Psoas muscle (tissue), 8 donors: Measurements from ENCODE around the gene SEC16B. TPM values are rescaled to one million over a fixed set of nuclear protein-coding genes. Genes with fewer than 3 reads are reported as not detected.

Experiments
- ATAC-seq, 4 donors: fragments of 200-7000 bp; cut with Tn5 transposase; one replicate each; pipeline ENCODE4 v1.9.1; 2020; ENCODE audit warnings: moderate library complexity in 3 of 4, mild to moderate bottlenecking in 2 of 4
- DNase-seq, 2 donors: peaks; one replicate each; pipeline ENCODE4 v3.0.0-alpha.2; 2020
- H3K27ac ChIP-seq: fragments of 200-600 bp; one replicate; pipeline ENCODE4 v1.8.0; 2022
- H3K27me3 ChIP-seq, 3 donors: fragments of 200-600 bp in 1 of 3; one replicate each; pipeline versions ENCODE4 v1.6.1 to v1.8.0; 2013 to 2022; ENCODE audit warnings: low read length in 2 of 3, mild to moderate bottlenecking in 2 of 3, moderate library complexity in 1 of 3; ENCODE audit not compliant: insufficient read depth in 3 of 3
- H3K36me3 ChIP-seq, 2 donors: fragments of 200-600 bp in 1 of 2; one replicate each; pipeline versions ENCODE4 v1.6.1 to v1.8.0; 2013 to 2022; ENCODE audit warnings: low read depth in 1 of 2, mild to moderate bottlenecking in 1 of 2, moderate library complexity in 1 of 2; ENCODE audit not compliant: insufficient read depth in 1 of 2
- H3K4me1 ChIP-seq: fragments of 200-600 bp; one replicate; pipeline ENCODE4 v1.8.0; 2022
- H3K4me3 ChIP-seq: fragments of 200-600 bp; one replicate; pipeline ENCODE4 v1.8.0; 2022; ENCODE audit warnings: mild to moderate bottlenecking
- H3K9me3 ChIP-seq: fragments of 200-600 bp; one replicate; pipeline ENCODE4 v1.8.0; 2022
- CTCF ChIP-seq: fragments of 200-600 bp; IDR thresholded peaks from one replicate; pipeline ENCODE4 v1.8.0; 2022; ENCODE audit warnings: antibody characterized with exemption
- WGBS, 3 donors: extraction: QIAGEN DNeasy Blood & Tissue Kit; methylation state at CpG; one replicate each; pipeline versions ENCODE4 v1.1.6 to v1.1.7; 2013; 5-methylcytosine and 5-hydroxymethylcytosine counted together
- intact Hi-C, 2 donors: fragments of 100-400 bp; cut with DNase I; formaldehyde crosslinking; loops; one replicate each; pipeline versions ENCODE4 v1.11.0 to v1.14.2; 2022
- polyA plus RNA-seq, 3 donors: library from polyadenylated mRNA; stranded (reverse); fragments of 200-250 nt; gene quantifications; one replicate each; pipeline ENCODE4 v1.2.3, GENCODE V29; 2013
- total RNA-seq, 4 donors: library from RNA; stranded (reverse); fragmentation: NEBNext Ultra II Directional in 2 of 4; extraction: Animal tissue kit (Norgen Biotek cat#: 25700) in 2 of 4; gene quantifications; one replicate each; pipeline versions ENCODE4 v1.2.1 to v1.2.4, GENCODE V29; 2021 to 2023
- donor health status: healthy with polysubstance abuse.
- donor health status: DM: no; HTN: no; CAD: no; lungs with moderate emphysema.
- donor health status: Bipolar disorder and iron deficiency.
- donor health status: healthy.
- donor health status: DM: yes; HTN: yes; CAD: no.
- donor health status: DM: no; HTN: no; CAD: no.
- donor health status: DM: no; HTN: no; CAD: no.
- donor health status: DM: yes; HTN: yes; CAD: no.

The SEC16B gene
- total and polyA plus RNA-seq, 7 donors: 0.42 to 2.3 (median 0.81) TPM

DNA sequence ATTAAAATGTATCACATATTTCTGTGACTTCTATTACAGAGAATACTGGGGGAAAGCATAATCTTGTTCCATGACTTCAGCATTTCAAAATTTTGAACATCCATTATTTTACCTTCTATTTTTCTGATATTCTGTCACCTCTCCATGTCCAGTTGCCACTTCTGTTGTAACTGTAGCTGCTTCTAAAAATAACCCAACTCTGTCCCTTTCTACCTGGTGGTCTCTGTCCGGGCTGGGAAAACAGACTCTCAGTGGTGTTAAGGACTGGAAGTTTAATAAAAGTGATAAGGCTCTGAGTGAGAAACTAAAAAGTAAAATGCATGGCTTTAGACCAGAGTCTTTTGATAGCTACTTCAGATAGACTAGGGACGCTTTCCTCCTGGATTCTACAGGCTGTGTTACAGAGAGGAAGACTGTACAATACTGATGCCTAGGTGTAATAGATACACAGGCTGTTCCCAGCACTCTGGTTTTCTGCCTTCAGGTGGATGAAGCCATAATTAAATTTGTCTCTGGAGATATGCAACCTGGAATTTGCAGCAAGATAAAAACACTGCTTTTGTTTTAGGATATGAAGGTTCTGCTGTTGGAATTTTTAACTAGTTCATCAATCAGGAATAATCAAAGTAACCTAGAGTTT lies 42.1 kb upstream of the SEC16B start:
- Histone ChIP-seq H3K4me3 (no peak overlapping the region), H3K4me1 (peaks cover 23% of the 10 kb centered on the region), H3K27me3 (no peaks in the 10 kb centered on the region), H3K36me3 (peaks cover 0 to 24% of the 10 kb centered on the region in 2 donors), H3K9me3 (no peaks in the 10 kb centered on the region), H3K27ac (peak overlapping the region; percentile 82)
- TF ChIP-seq CTCF: no peak
- WGBS, 3 donors: 25 to 34% (median 28%) methylated on average over 2 of the region's 2 CpGs
- intact Hi-C loops: no loop called here
- no peak for DNase-seq
- ATAC-seq: peak; percentile 57 to 77 (median 72)

DNA sequence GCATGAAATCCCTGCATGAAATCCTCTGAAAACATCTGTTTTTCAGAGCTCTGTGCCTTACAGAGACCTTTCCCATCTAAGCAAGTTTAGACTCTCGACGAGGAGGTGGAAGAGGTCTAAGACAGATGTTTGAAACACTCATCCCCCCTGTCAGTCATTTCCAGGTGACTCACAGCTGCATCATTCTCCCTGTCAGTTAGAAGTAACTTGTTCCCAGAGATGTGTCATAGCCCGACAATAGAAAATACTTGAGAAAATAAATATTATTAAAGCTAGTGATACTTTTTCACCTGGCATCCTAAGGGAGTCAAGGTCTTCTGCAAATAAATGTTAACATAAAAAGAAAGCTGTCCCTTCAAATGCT lies 41.6 kb upstream of the SEC16B start:
- ATAC-seq (peak; percentile 97 to 100 (median 100)), DNase-seq (no peak)
- Histone ChIP-seq H3K27me3 (no peaks in the 10 kb centered on the region), H3K9me3 (no peaks in the 10 kb centered on the region), H3K4me1 (peaks cover 23% of the 10 kb centered on the region), H3K36me3 (peaks cover 0 to 25% of the 10 kb centered on the region in 2 donors), H3K27ac (peak overlapping the region; percentile 82), H3K4me3 (no peak overlapping the region)
- no peak for TF ChIP-seq CTCF
- WGBS, 3 donors: 5 to 11% (median 8%) methylated on average over 3 of the region's 3 CpGs
- intact Hi-C loops: no loop called here

DNA sequence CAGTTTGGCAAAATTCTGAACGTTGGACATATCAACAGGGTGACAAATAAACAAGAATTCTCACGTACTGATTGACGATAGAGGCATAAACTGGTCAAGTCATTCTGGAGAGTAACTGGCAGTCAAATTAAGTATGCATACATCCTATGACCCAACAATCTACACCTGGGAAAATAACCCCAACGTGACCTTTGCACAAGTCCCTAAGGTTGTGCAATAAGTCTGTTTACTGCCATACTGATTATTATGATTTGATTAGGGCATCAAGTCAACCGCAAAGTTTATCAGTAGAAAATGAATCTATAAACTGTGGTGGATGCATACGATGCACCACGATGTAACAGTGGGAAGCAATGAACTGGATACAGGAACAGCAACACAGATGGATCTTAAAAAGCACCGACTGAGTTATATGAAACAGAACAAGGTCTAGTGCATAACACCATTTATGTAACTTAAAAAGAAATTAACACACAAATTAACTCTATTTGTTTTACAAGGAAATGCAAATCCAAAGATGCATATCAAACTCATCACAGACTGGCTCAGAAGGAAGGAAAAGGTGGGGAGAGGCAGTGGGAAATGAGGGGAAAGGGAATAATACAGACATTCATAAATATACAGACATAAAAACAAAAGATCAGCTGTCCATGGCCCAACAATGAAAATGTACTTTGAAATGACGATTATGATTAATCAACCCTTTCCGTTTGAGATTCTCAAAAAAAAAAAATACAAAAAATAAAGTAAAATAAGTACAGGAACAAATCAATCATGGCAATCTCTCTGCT lies 41.0 kb upstream of the SEC16B start:
- no peaks in the 10 kb centered on the region for H3K9me3 ChIP-seq
- 56 to 67% (median 61%) methylated on average over 10 of the region's 10 CpGs for WGBS, 3 donors
- intact Hi-C loops: no loop called here
- H3K36me3 ChIP-seq: peaks cover 0 to 21% of the 10 kb centered on the region in 2 donors
- DNase-seq: no peak
- no peak for TF ChIP-seq CTCF
- H3K27me3 ChIP-seq: no peaks in the 10 kb centered on the region
- ATAC-seq: peak in 1 of 4 donors; percentile 18
- no peak overlapping the region for H3K4me3 ChIP-seq
- H3K4me1 ChIP-seq: peaks cover 23% of the 10 kb centered on the region
- H3K27ac ChIP-seq: peak overlapping the region; percentile 82

- no peaks in the 10 kb centered on the region for H3K9me3 ChIP-seq
- DNase-seq: no peak
- intact Hi-C loops: loop anchor here in 1 of 2 donors (5.0 kb wide), 1 partner anchor 426 kb away; no protein-coding TSS in a partner anchor
Measured at GRCh38 chr1:178006043-178006442, 36.2 kb upstream of the SEC16B start.

More at GRCh38 chr1:178006043-178006442, 36.2 kb upstream of the SEC16B start:
- Histone ChIP-seq H3K4me1 (peaks cover 7% of the 10 kb centered on the region), H3K4me3 (no peak overlapping the region), H3K27me3 (no peaks in the 10 kb centered on the region), H3K36me3 (peaks cover 0 to 21% of the 10 kb centered on the region in 2 donors), H3K27ac (no peak overlapping the region)
- no peak for TF ChIP-seq CTCF
- WGBS, 3 donors: 93 to 97% (median 93%) methylated on average over 4 of the region's 4 CpGs
- ATAC-seq: no peak
